Measurements from ENCODE around the gene ZBTB20. TPM values are rescaled to one million over a fixed set of nuclear protein-coding genes. Genes with fewer than 3 reads are reported as not detected.

The ZBTB20 gene
- total RNA-seq, 1 experiment from 2014 or later, result 12.8 TPM

- H3K9me3 Mint-ChIP-seq (ENCODE audit: unreplicated experiment), result no peaks in the 10 kb centered on the region
- peaks cover 25% of the 10 kb centered on the region for H3K36me3 Mint-ChIP-seq (ENCODE audit: insufficient read depth, unreplicated experiment)
- H3K4me1 Mint-ChIP-seq (ENCODE audit: low read depth, unreplicated experiment), result peaks cover 31% of the 10 kb centered on the region
- no peaks in the 10 kb centered on the region for H3K9me3 ChIP-seq
- H3K27me3 Mint-ChIP-seq (ENCODE audit: insufficient read depth, unreplicated experiment), result no peaks in the 10 kb centered on the region
- H3K4me3 Mint-ChIP-seq (ENCODE audit: unreplicated experiment), result no peak overlapping the region
- intact Hi-C loops (cut with micrococcal nuclease; ENCODE audit: unreplicated experiment), result no loop called here
- no peak overlapping the region for H3K4me3 ChIP-seq (ENCODE audit: low read depth, low read length)
- no peak overlapping the region for H3K27ac Mint-ChIP-seq (ENCODE audit: unreplicated experiment)
- H3K4me1 ChIP-seq, result peaks cover 34% of the 10 kb centered on the region
- BruUV-seq (replicated peaks), result no TSS peak
- no peak for TF ChIP-seq CTCF (IDR thresholded peaks at IDR 0.05; ENCODE audit: insufficient read depth in 1 of 2, low read depth in 1 of 2, low read length in 1 of 2, severe bottlenecking in 1 of 2, unreplicated experiment in 1 of 2)
- no peaks in the 10 kb centered on the region for H3K27me3 ChIP-seq (replicated peaks; ENCODE audit: control insufficient read depth, insufficient read depth, low read length)
- CTCF ChIA-PET, result no interaction called here
- DNase-seq, result no peak
- H3K36me3 ChIP-seq (ENCODE audit: control insufficient read depth, insufficient read depth, low read length), result no peaks in the 10 kb centered on the region
- POLR2A ChIA-PET, result no interaction called here
These were observed 432.1 kb downstream of the ZBTB20 start for GRCh38 chr3:114714957-114715460.

- H3K36me3 Mint-ChIP-seq (ENCODE audit: insufficient read depth, unreplicated experiment), result peaks cover 25% of the 10 kb centered on the region
- no peaks in the 10 kb centered on the region for H3K27me3 Mint-ChIP-seq (ENCODE audit: insufficient read depth, unreplicated experiment)
- H3K9me3 Mint-ChIP-seq (ENCODE audit: unreplicated experiment), result no peaks in the 10 kb centered on the region
- H3K4me1 Mint-ChIP-seq (ENCODE audit: low read depth, unreplicated experiment), result peaks cover 29% of the 10 kb centered on the region
- H3K27me3 ChIP-seq (replicated peaks; ENCODE audit: control insufficient read depth, insufficient read depth, low read length), result no peaks in the 10 kb centered on the region
- no peak for TF ChIP-seq CTCF (IDR thresholded peaks at IDR 0.05; ENCODE audit: insufficient read depth in 1 of 2, low read depth in 1 of 2, low read length in 1 of 2, severe bottlenecking in 1 of 2, unreplicated experiment in 1 of 2)
- peaks cover 28% of the 10 kb centered on the region for H3K4me1 ChIP-seq
- no peaks in the 10 kb centered on the region for H3K9me3 ChIP-seq
- no peaks in the 10 kb centered on the region for H3K36me3 ChIP-seq (ENCODE audit: control insufficient read depth, insufficient read depth, low read length)
- ChIA-PET CTCF (no interaction called here), POLR2A (no interaction called here)
- H3K27ac Mint-ChIP-seq (ENCODE audit: unreplicated experiment), result no peak overlapping the region
- intact Hi-C loops (cut with micrococcal nuclease; ENCODE audit: unreplicated experiment), result no loop called here
- BruUV-seq (replicated peaks), result no TSS peak
- no peak overlapping the region for H3K4me3 ChIP-seq (ENCODE audit: low read depth, low read length)
- no peak overlapping the region for H3K4me3 Mint-ChIP-seq (ENCODE audit: unreplicated experiment)
- no peak for DNase-seq
These were observed 432.9 kb downstream of the ZBTB20 start for GRCh38 chr3:114714237-114714636.

GRCh38 chr3:114712728-114713492, 434.2 kb downstream of the ZBTB20 start:
- no TSS peak for BruUV-seq (replicated peaks)

More at GRCh38 chr3:114712728-114713492, 434.2 kb downstream of the ZBTB20 start:
- POLR2A ChIA-PET, result no interaction called here
- H3K4me3 Mint-ChIP-seq (ENCODE audit: unreplicated experiment), result no peak overlapping the region
- intact Hi-C loops (cut with micrococcal nuclease; ENCODE audit: unreplicated experiment), result no loop called here
- no peak for DNase-seq
- H3K27me3 Mint-ChIP-seq (ENCODE audit: insufficient read depth, unreplicated experiment), result no peaks in the 10 kb centered on the region
- H3K27me3 ChIP-seq (replicated peaks; ENCODE audit: control insufficient read depth, insufficient read depth, low read length), result no peaks in the 10 kb centered on the region
- peaks cover 16% of the 10 kb centered on the region for H3K4me1 Mint-ChIP-seq (ENCODE audit: low read depth, unreplicated experiment)
- H3K4me3 ChIP-seq (ENCODE audit: low read depth, low read length), result no peak overlapping the region
- CTCF ChIA-PET, result no interaction called here
- no peaks in the 10 kb centered on the region for H3K9me3 Mint-ChIP-seq (ENCODE audit: unreplicated experiment)
- peaks cover 24% of the 10 kb centered on the region for H3K4me1 ChIP-seq
- H3K36me3 ChIP-seq (ENCODE audit: control insufficient read depth, insufficient read depth, low read length), result no peaks in the 10 kb centered on the region
- no peak for TF ChIP-seq CTCF (IDR thresholded peaks at IDR 0.05; ENCODE audit: insufficient read depth in 1 of 2, low read depth in 1 of 2, low read length in 1 of 2, severe bottlenecking in 1 of 2, unreplicated experiment in 1 of 2)
- H3K36me3 Mint-ChIP-seq (ENCODE audit: insufficient read depth, unreplicated experiment), result peaks cover 25% of the 10 kb centered on the region
- H3K9me3 ChIP-seq, result no peaks in the 10 kb centered on the region
- H3K27ac Mint-ChIP-seq (ENCODE audit: unreplicated experiment), result no peak overlapping the region

All from Caco-2 (cell line).